HEK293 (cell line): Measurements from ENCODE around the gene ZIC5.

Source experiments
- ATF2 ChIP-seq: fragments of 450-650 bp; formaldehyde crosslinking; IDR thresholded peaks from 2 replicates; pipeline ENCODE4 v1.5.1; 2016; ENCODE audit warnings: missing biosample characterization, missing genetic modification characterization, low read depth
- CTCF ChIP-seq: fragments of 450-650 bp; formaldehyde crosslinking; IDR thresholded peaks from 2 replicates; pipeline ENCODE4 v1.5.1; 2016; ENCODE audit warnings: missing biosample characterization, missing genetic modification characterization
- PRDM1 ChIP-seq: fragments of 450-650 bp; formaldehyde crosslinking; IDR thresholded peaks from 2 replicates; pipeline ENCODE4; 2016; ENCODE audit warnings: missing biosample characterization, missing genetic modification characterization
- REST ChIP-seq: fragments of 450-650 bp; formaldehyde crosslinking; IDR thresholded peaks from 2 replicates; pipeline ENCODE4 v1.5.1; 2016; ENCODE audit warnings: missing biosample characterization, missing genetic modification characterization
- TCF7L2 ChIP-seq: IDR thresholded peaks from 2 replicates; pipeline ENCODE4 v1.6.1; 2011; ENCODE audit warnings: low read depth, mild to moderate bottlenecking, inconsistent platforms, low read length, moderate library complexity, borderline replicate concordance
- WT1 ChIP-seq: fragments of 450-650 bp; formaldehyde crosslinking; IDR thresholded peaks from 2 replicates; pipeline ENCODE4 v1.5.1; 2016; ENCODE audit warnings: missing biosample characterization, missing genetic modification characterization
- ZBTB8A ChIP-seq: fragments of 450-650 bp; formaldehyde crosslinking; IDR thresholded peaks from 2 replicates; pipeline ENCODE4 v1.5.1; 2016; ENCODE audit warnings: missing biosample characterization, missing genetic modification characterization
- ZNF148 ChIP-seq: fragments of 450-650 bp; formaldehyde crosslinking; IDR thresholded peaks from 2 replicates; pipeline ENCODE4 v1.5.0; 2017; ENCODE audit warnings: missing biosample characterization, missing genetic modification characterization, borderline replicate concordance
- ZNF266 ChIP-seq: fragments of 450-650 bp; formaldehyde crosslinking; IDR thresholded peaks from 2 replicates; pipeline ENCODE4 v1.5.1; 2016; ENCODE audit warnings: missing biosample characterization, missing genetic modification characterization, low read depth
- ZNF274 ChIP-seq, 2 experiments: fragments of 200-500 bp in 1 of 2; fragments of 450-650 bp in 1 of 2; sonication (Bioruptor generic) in 1 of 2; formaldehyde crosslinking in 1 of 2; IDR thresholded peaks; 2 replicates each; pipeline versions ENCODE4 v1.5.1 to v1.6.1; 2014 to 2016; ENCODE audit warnings: borderline replicate concordance in 1 of 2, inconsistent platforms in 1 of 2, low read length in 1 of 2, missing biosample characterization in 1 of 2, missing genetic modification characterization in 1 of 2
- ZSCAN30 ChIP-seq: fragments of 450-650 bp; IDR thresholded peaks from 2 replicates; pipeline ENCODE4 v1.5.1; 2018; ENCODE audit warnings: missing biosample characterization, mild to moderate bottlenecking, missing genetic modification characterization, moderate library complexity

- TF ChIP-seq CTCF (tag by site-specific recombination) (no peak), PRDM1 (no peak), REST (tag by site-specific recombination) (no peak), TCF7L2 (no peak), ZBTB8A (tag by site-specific recombination) (no peak), ZNF274 (IDR thresholded peaks at IDR 0.05; ENCODE audit: low read length) (no peak), ZNF274 (tag by site-specific recombination; IDR thresholded peaks at IDR 0.05; ENCODE audit: borderline replicate concordance) (no peak), ATF2 (tag by site-specific recombination) (no peak), ZSCAN30 (tag by site-specific recombination) (no peak), ZNF266 (tag by site-specific recombination) (no peak), ZNF148 (no peak), WT1 (tag by site-specific recombination) (no peak)
These were observed 35.8 kb downstream of the ZIC5 start for GRCh38 chr13:99935772-99936171.
